A549 (cell line): ENCODE measurements around the gene LAMA2. TPM values are rescaled to one million over a fixed set of nuclear protein-coding genes. Genes with fewer than 3 reads are reported as not detected.

Source experiments
- ATAC-seq, 2 experiments: fragments of 200-7000 bp in 1 of 2; fragments of >200 bp in 1 of 2; cut with Nextera tagmentation in 1 of 2; cut with Tn5 transposase in 1 of 2; 3 replicates each; pipeline versions ENCODE4 v1.8.0 to v1.9.1; 2018 to 2020; ENCODE audit warnings: mild to moderate bottlenecking in 1 of 2, moderate library complexity in 1 of 2
- CTCF ChIA-PET: fragments of 300-600 bp; sonication (Branson Sonifier 250); formaldehyde crosslinking; extraction: SDS; loops from one replicate; lab custom pipeline; 2021; ENCODE audit warnings: antibody characterized with exemption, inconsistent platforms; lab: Yijun Ruan, JAX
- POLR2A ChIA-PET: fragments of 350-600 bp; formaldehyde crosslinking; extraction: SDS; loops from one replicate; lab custom pipeline; 2021; ENCODE audit warnings: antibody characterized with exemption, inconsistent platforms; lab: Yijun Ruan, JAX
- DNase-seq, 2 experiments: peaks; one replicate each; pipeline versions ENCODE4 v3.0.0 to v3.0.0-alpha.2; 2011 to 2016; ENCODE audit warnings: low read depth in 1 of 2, low spot score in 1 of 2
- FAIRE-seq: peaks from 2 replicates; lab custom pipeline; 2011; peaks lifted over from hg19 to GRCh38; lab: Jason Lieb, UNC
- H3K27ac ChIP-seq, 2 experiments: fragments of >200 bp; sonication (Bioruptor Twin); formaldehyde crosslinking; 3 replicates each; pipeline ENCODE4 v1.5.1; 2016 to 2017
- H3K4me1 ChIP-seq: fragments of >200 bp; sonication (Bioruptor Twin); formaldehyde crosslinking; 3 replicates; pipeline ENCODE4 v1.6.1; 2016
- H3K4me2 ChIP-seq: fragments of >200 bp; sonication (Bioruptor Twin); formaldehyde crosslinking; 3 replicates; pipeline ENCODE4 v1.6.1; 2016
- H3K4me3 ChIP-seq: fragments of >200 bp; sonication (Bioruptor Twin); formaldehyde crosslinking; 3 replicates; pipeline ENCODE4 v1.5.1; 2016
- H3K9me3 ChIP-seq: fragments of >200 bp; sonication (Bioruptor Twin); formaldehyde crosslinking; 3 replicates; pipeline ENCODE4 v1.6.1; 2016
- ATOH8 ChIP-seq: fragments of 250-450 bp; sonication (Bioruptor Pico); IDR thresholded peaks from 2 replicates; pipeline ENCODE4 v1.5.0; 2020; ENCODE audit warnings: low read depth, mild to moderate bottlenecking, moderate library complexity
- BHLHE40 ChIP-seq: IDR thresholded peaks from 2 replicates; pipeline ENCODE4 v1.6.1; 2012; ENCODE audit warnings: low read depth, low read length, inconsistent platforms
- CBX8 ChIP-seq: fragments of 200-600 bp; sonication (generic); IDR thresholded peaks from 2 replicates; pipeline ENCODE4 v1.6.1; 2016
- CEBPB ChIP-seq, 2 experiments: fragments of >200 bp in 1 of 2; sonication (Bioruptor Twin) in 1 of 2; formaldehyde crosslinking in 1 of 2; IDR thresholded peaks; 2 replicates each; pipeline ENCODE4 v1.6.1; 2012 to 2016
- CHD4 ChIP-seq: fragments of 200-600 bp; sonication (generic); IDR thresholded peaks from 2 replicates; pipeline ENCODE4 v1.6.1; 2016; ENCODE audit warnings: antibody characterized with exemption, mild to moderate bottlenecking, borderline replicate concordance
- EHF ChIP-seq: fragments of 250-450 bp; sonication (Bioruptor Pico); IDR thresholded peaks from 2 replicates; pipeline ENCODE4 v1.5.0; 2020; ENCODE audit warnings: mild to moderate bottlenecking
- ELK1 ChIP-seq: fragments of 150-350 bp; IDR thresholded peaks from 2 replicates; pipeline ENCODE4 v1.6.1; 2014; ENCODE audit warnings: low read depth, mild to moderate bottlenecking, low read length
- EP300 ChIP-seq, 2 experiments: fragments of >200 bp; sonication (Bioruptor Twin); formaldehyde crosslinking; IDR thresholded peaks; 2 replicates in 1 of 2; 3 replicates in 1 of 2; pipeline ENCODE4 v1.6.1; 2016 to 2017
- HDAC2 ChIP-seq: fragments of 200-600 bp; sonication (generic); IDR thresholded peaks from 2 replicates; pipeline ENCODE4 v1.6.1; 2016
- MAFK ChIP-seq: fragments of 450-650 bp; IDR thresholded peaks from 2 replicates; pipeline ENCODE4 v1.6.1; 2014; ENCODE audit not compliant: partially characterized antibody
- MYC ChIP-seq: IDR thresholded peaks from 2 replicates; pipeline ENCODE4 v1.6.1; 2012; ENCODE audit warnings: mild to moderate bottlenecking, inconsistent platforms, low read length, improper control_type of control experiment, borderline replicate concordance
- NFE2L2 ChIP-seq: fragments of 150-350 bp; conservative IDR thresholded peaks from 2 replicates; pipeline ENCODE4 v1.6.1; 2014; ENCODE audit warnings: low read length
- NPAS2 ChIP-seq: fragments of 250-450 bp; sonication (Bioruptor Pico); IDR thresholded peaks from 2 replicates; pipeline ENCODE4 v1.8.0; 2022; ENCODE audit warnings: mild to moderate bottlenecking, moderate library complexity, borderline replicate concordance
- NR3C1 ChIP-seq: fragments of >200 bp; sonication (Bioruptor Twin); formaldehyde crosslinking; IDR thresholded peaks from 3 replicates; pipeline ENCODE4 v1.6.1; 2017
- RCOR1 ChIP-seq: fragments of 150-350 bp; IDR thresholded peaks from 2 replicates; pipeline ENCODE4 v1.6.1; 2014; ENCODE audit warnings: antibody characterized with exemption, low read length, low read depth
- RFX5 ChIP-seq: fragments of 450-650 bp; IDR thresholded peaks from 2 replicates; pipeline ENCODE4 v1.7.1; 2014; ENCODE audit warnings: antibody characterized with exemption, mild to moderate bottlenecking, moderate library complexity
- RNF2 ChIP-seq: fragments of 200-600 bp; sonication (generic); IDR thresholded peaks from 2 replicates; pipeline ENCODE4 v1.6.1; 2016; ENCODE audit warnings: low read depth, mild to moderate bottlenecking, antibody characterized with exemption, moderate library complexity, borderline replicate concordance
- SREBF2 ChIP-seq: fragments of 450-650 bp; IDR thresholded peaks from 2 replicates; pipeline ENCODE4 v1.6.1; 2014; ENCODE audit warnings: mild to moderate bottlenecking, moderate library complexity
- WGBS: methylation state at CpG from one replicate; pipeline ENCODE4 v1.1.6; 2017; ENCODE audit errors: missing lambda C conversion rate; 5-methylcytosine and 5-hydroxymethylcytosine counted together
- polyA plus RNA-seq, 4 experiments: library from polyadenylated mRNA; depleted of rRNA in 3 of 4; stranded (reverse); fragments of >200 nt; fragmentation: RNase III in 1 of 4; extraction: RNeasy Plus Mini Kit Qiagen cat#74134 plus additional on column Dnase treatment in 1 of 4; gene quantifications; 2 replicates in 3 of 4; 3 replicates in 1 of 4; pipeline ENCODE4 v1.2.3, GENCODE V29; 2011 to 2017
- TF ChIP-seq, protein P1 (sequence below): IDR thresholded peaks from 2 replicates; pipeline ENCODE4 v1.6.1; 2012

The LAMA2 gene
- polyA plus RNA-seq, 2 of the 4 experiments (the other 2 are of a cell fraction): 0.21 to 1.3 TPM

- FAIRE-seq: no peak
- Histone ChIP-seq H3K27ac (no peak overlapping the region), H3K4me2 (no peak overlapping the region), H3K4me3 (no peak overlapping the region), H3K4me1 (no peaks in the 10 kb centered on the region), H3K9me3 (no peaks in the 10 kb centered on the region)
- ATAC-seq: no peak
- 71% methylated on average over 1 of the region's 1 CpG for WGBS
- ChIA-PET CTCF (no interaction called here), POLR2A (no interaction called here)
- TF ChIP-seq NR3C1: no peak
- TF ChIP-seq CHD4: no peak
- no peak for TF ChIP-seq RNF2
- TF ChIP-seq EHF (CRISPR knock-in tag): no peak
- no peak for TF ChIP-seq CEBPB (IDR thresholded peaks at IDR 0.05)
- no peak for TF ChIP-seq RFX5
- no peak for TF ChIP-seq MYC
- TF ChIP-seq HDAC2: no peak
- no peak for TF ChIP-seq SREBF2
- DNase-seq: no peak
Observed at GRCh38 chr6:129454488-129454887, 571.5 kb downstream of the LAMA2 start.

- ChIA-PET POLR2A (no interaction called here), CTCF (interaction anchor here (1.3 kb wide), 1 partner anchor 34 kb away, joined by 3 read pairs; no protein-coding TSS in a partner anchor)
- Histone ChIP-seq H3K4me2 (no peak overlapping the region), H3K4me1 (no peaks in the 10 kb centered on the region), H3K27ac (no peak overlapping the region), H3K4me3 (no peak overlapping the region), H3K9me3 (no peaks in the 10 kb centered on the region)
- TF ChIP-seq BHLHE40 (no peak), RFX5 (no peak), CBX8 (no peak)
- no peak for DNase-seq
- FAIRE-seq: no peak
- no peak for ATAC-seq
- 46% methylated on average over 3 of the region's 3 CpGs for WGBS
Observed at GRCh38 chr6:129455126-129455769, 572.3 kb downstream of the LAMA2 start.

DNA sequence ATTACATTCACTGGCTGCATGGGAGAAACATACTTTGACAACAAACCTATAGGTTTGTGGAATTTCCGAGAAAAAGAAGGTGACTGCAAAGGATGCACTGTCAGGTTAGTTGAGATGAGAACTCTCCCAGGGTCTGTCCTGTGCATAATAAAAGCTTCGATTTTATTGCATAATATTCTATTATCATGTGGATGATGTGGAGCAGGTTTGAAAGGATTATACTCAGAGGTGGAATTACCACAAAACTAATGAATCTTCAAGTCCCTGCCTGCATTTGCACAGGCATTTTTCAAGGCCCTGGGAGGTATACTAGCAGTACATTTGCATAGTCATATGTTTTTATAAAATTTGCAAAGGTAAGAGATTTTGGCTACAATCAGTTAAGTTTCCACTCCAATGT lies 577.3 kb downstream of the LAMA2 start:
- ChIA-PET POLR2A (no interaction called here), CTCF (no interaction called here)
- Histone ChIP-seq H3K9me3 (no peaks in the 10 kb centered on the region), H3K4me1 (no peaks in the 10 kb centered on the region), H3K4me2 (no peak overlapping the region), H3K27ac (no peak overlapping the region), H3K4me3 (no peak overlapping the region)
- ATAC-seq (no peak), DNase-seq (no peak), FAIRE-seq (no peak)
- 18% methylated on average over 2 of the region's 2 CpGs for WGBS
- no peak for TF ChIP-seq MAFK
- no peak for TF ChIP-seq EP300 (IDR thresholded peaks at IDR 0.05)
- TF ChIP-seq BHLHE40: no peak
- no peak for TF ChIP-seq RNF2
- no peak for TF ChIP-seq SREBF2
- TF ChIP-seq RFX5: no peak
- TF ChIP-seq, protein P1, sequence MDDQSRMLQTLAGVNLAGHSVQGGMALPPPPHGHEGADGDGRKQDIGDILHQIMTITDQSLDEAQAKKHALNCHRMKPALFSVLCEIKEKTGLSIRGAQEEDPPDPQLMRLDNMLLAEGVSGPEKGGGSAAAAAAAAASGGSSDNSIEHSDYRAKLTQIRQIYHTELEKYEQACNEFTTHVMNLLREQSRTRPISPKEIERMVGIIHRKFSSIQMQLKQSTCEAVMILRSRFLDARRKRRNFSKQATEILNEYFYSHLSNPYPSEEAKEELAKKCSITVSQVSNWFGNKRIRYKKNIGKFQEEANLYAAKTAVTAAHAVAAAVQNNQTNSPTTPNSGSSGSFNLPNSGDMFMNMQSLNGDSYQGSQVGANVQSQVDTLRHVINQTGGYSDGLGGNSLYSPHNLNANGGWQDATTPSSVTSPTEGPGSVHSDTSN: no peak
- no peak for TF ChIP-seq CBX8
- no peak for TF ChIP-seq CHD4
- TF ChIP-seq HDAC2: no peak
- no peak for TF ChIP-seq NPAS2 (CRISPR knock-in tag)
- no peak for TF ChIP-seq NR3C1
- TF ChIP-seq RCOR1: no peak
- no peak for TF ChIP-seq NFE2L2
- no peak for TF ChIP-seq ELK1
- no peak for TF ChIP-seq ATOH8
